HL-60 (cell line): ENCODE data around the gene HAO2.

Experiments
- DNase-seq, 2 experiments: peaks; one replicate each; pipeline ENCODE4 v3.0.0-alpha.2; 2010 to 2020; ENCODE audit warnings: low read depth in 1 of 2, low spot score in 1 of 2
- H3K27ac ChIP-seq: fragments of 250-450 bp; sonication (Bioruptor Pico); replicated peaks from 2 replicates; pipeline ENCODE4 v1.5.1; 2020; ENCODE audit warnings: mild to moderate bottlenecking, moderate library complexity
- H3K27me3 ChIP-seq: fragments of 250-450 bp; sonication (Bioruptor Pico); 2 replicates; pipeline ENCODE4 v1.5.1; 2021; ENCODE audit warnings: mild to moderate bottlenecking, moderate library complexity; ENCODE audit not compliant: insufficient read depth, poor library complexity, severe bottlenecking
- H3K4me3 ChIP-seq: replicated peaks from 2 replicates; pipeline ENCODE4 v1.5.1; 2011; ENCODE audit warnings: mild to moderate bottlenecking, control low read depth, low read length; ENCODE audit not compliant: insufficient read depth
- CTCF ChIP-seq: IDR thresholded peaks from one replicate; pipeline ENCODE4 v1.5.1; 2011; ENCODE audit warnings: low read length, control low read depth, inconsistent platforms; ENCODE audit not compliant: insufficient read depth
- GABPA ChIP-seq: IDR thresholded peaks from 2 replicates; pipeline ENCODE4 v1.6.1; 2012; ENCODE audit warnings: low read depth
- POLR2AphosphoS5 ChIP-seq: IDR thresholded peaks from 2 replicates; pipeline ENCODE4 v1.6.1; 2012; ENCODE audit warnings: low read depth
- SPI1 ChIP-seq: IDR thresholded peaks from 2 replicates; pipeline ENCODE4 v1.6.1; 2012; ENCODE audit warnings: low read depth, mild to moderate bottlenecking, borderline replicate concordance
- TF ChIP-seq, protein P1 (sequence below): IDR thresholded peaks from 2 replicates; pipeline ENCODE4 v1.6.1; 2012; ENCODE audit warnings: low read depth; ENCODE audit not compliant: insufficient replicate concordance

Gene HAO2

GRCh38 chr1:119410961-119411360 is 42.4 kb downstream of the HAO2 start:
- Histone ChIP-seq H3K4me3 (no peak overlapping the region), H3K27ac (no peak overlapping the region), H3K27me3 (peaks cover 7% of the 10 kb centered on the region)
- no peak for TF ChIP-seq GABPA
- no peak for TF ChIP-seq CTCF
- no peak for TF ChIP-seq SPI1
- TF ChIP-seq POLR2AphosphoS5 = no peak
- TF ChIP-seq, protein P1, sequence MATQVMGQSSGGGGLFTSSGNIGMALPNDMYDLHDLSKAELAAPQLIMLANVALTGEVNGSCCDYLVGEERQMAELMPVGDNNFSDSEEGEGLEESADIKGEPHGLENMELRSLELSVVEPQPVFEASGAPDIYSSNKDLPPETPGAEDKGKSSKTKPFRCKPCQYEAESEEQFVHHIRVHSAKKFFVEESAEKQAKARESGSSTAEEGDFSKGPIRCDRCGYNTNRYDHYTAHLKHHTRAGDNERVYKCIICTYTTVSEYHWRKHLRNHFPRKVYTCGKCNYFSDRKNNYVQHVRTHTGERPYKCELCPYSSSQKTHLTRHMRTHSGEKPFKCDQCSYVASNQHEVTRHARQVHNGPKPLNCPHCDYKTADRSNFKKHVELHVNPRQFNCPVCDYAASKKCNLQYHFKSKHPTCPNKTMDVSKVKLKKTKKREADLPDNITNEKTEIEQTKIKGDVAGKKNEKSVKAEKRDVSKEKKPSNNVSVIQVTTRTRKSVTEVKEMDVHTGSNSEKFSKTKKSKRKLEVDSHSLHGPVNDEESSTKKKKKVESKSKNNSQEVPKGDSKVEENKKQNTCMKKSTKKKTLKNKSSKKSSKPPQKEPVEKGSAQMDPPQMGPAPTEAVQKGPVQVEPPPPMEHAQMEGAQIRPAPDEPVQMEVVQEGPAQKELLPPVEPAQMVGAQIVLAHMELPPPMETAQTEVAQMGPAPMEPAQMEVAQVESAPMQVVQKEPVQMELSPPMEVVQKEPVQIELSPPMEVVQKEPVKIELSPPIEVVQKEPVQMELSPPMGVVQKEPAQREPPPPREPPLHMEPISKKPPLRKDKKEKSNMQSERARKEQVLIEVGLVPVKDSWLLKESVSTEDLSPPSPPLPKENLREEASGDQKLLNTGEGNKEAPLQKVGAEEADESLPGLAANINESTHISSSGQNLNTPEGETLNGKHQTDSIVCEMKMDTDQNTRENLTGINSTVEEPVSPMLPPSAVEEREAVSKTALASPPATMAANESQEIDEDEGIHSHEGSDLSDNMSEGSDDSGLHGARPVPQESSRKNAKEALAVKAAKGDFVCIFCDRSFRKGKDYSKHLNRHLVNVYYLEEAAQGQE = no peak
- no peak for DNase-seq

DNA sequence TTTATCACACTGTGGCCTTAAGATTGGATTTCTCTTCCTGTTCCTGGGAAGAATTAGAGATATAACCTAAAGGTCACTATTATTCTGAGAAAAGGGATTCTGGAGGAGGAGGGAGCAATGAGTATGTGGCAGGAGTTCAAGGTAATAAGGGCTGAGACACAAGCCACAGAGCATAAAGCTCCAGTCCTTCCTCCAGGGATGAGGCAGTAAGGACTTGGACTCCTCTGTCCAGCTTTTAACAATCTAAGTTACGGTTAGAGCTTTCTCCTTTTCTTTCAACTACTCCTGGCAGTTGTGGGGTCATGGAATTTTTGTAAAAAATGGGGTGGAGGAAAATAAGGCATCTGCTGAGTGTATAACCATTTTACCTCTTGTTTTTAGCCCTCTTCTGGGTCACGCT is 46.4 kb downstream of the HAO2 start, which contains the start of gene HSD3B2:
TSS of gene HSD3B2 (plus strand) at position 201 of the 400 bp plus-strand sequence. CDS start 270 bp downstream, outside the sequence.
- TF ChIP-seq CTCF (no peak), POLR2AphosphoS5 (no peak), GABPA (no peak), SPI1 (no peak)
- TF ChIP-seq, protein P1 = no peak
- Histone ChIP-seq H3K27ac (no peak within 1 kb of the TSS), H3K27me3 (peaks cover 2% of the 10 kb centered on the region), H3K4me3 (no peak within 1 kb of the TSS)
- no peak for DNase-seq

GRCh38 chr1:119416006-119416640 is 47.5 kb downstream of the HAO2 start:
- Histone ChIP-seq H3K4me3 (no peak overlapping the region), H3K27ac (no peak overlapping the region), H3K27me3 (peaks cover 2% of the 10 kb centered on the region)
- no peak for DNase-seq
- TF ChIP-seq SPI1 = no peak
- no peak for TF ChIP-seq POLR2AphosphoS5
- TF ChIP-seq CTCF = no peak
- TF ChIP-seq, protein P1 = no peak
- TF ChIP-seq GABPA = no peak
